ENCODE data around the gene PLP2. TPM values are rescaled to one million over a fixed set of nuclear protein-coding genes. Genes with fewer than 3 reads are reported as not detected.

PLP2 gene
- total and polyA plus RNA-seq, 2 of the 13 experiments (the other 11 are each of a cell fraction or from before 2014, with no cell fraction given), result 0.40 to 3.6 TPM

GRCh38 chrX:49209434-49210251 is 37.9 kb downstream of the PLP2 start:
- Histone ChIP-seq H3K9ac (ENCODE audit: insufficient read depth, low read depth, low read length) (no peak overlapping the region), H4K20me1 (ENCODE audit: insufficient read depth, low read length) (no peaks in the 10 kb centered on the region), H3K27ac (ENCODE audit: extremely low read length, insufficient read depth, low read length) (no peak overlapping the region), H3K4me3 (replicated peaks in 1 of 3; ENCODE audit: insufficient read depth in 1 of 3, low read depth in 2 of 3, low read length in 3 of 3) (no peak overlapping the region), H3K27me3 (ENCODE audit: control insufficient read depth in 1 of 2, insufficient read depth in 2 of 2, low read length in 2 of 2) (no peaks in the 10 kb centered on the region), H3K4me2 (ENCODE audit: low read depth, low read length) (no peak overlapping the region), H3K79me2 (ENCODE audit: insufficient read depth, low read length) (no peaks in the 10 kb centered on the region), H2AFZ (ENCODE audit: low read length) (no peak overlapping the region), H3K4me1 (ENCODE audit: insufficient read depth, low read length) (no peaks in the 10 kb centered on the region), H3K36me3 (replicated peaks in 1 of 2; ENCODE audit: control insufficient read depth in 1 of 2, insufficient read depth in 2 of 2, low read length in 2 of 2) (no peaks in the 10 kb centered on the region), H3K9me3 (ENCODE audit: low read length) (no peaks in the 10 kb centered on the region)
- FAIRE-seq (no peak), ATAC-seq (no peak), DNase-seq (ENCODE audit: low spot score) (no peak)
- WGBS (ENCODE audit: low lambda C conversion rate), result 7% methylated on average over 5 of the region's 28 CpGs
- BruUV-seq (replicated peaks), result no TSS peak
- intact Hi-C loops (cut with micrococcal nuclease; ENCODE audit: unreplicated experiment), result no loop called here
- no peak for TF ChIP-seq ZNF556 (CRISPR knock-in tag; IDR thresholded peaks at IDR 0.05; ENCODE audit: borderline replicate concordance)
- no peak for TF ChIP-seq FOXO4 (CRISPR knock-in tag; conservative IDR thresholded peaks at IDR 0.05)
- TF ChIP-seq ELF4 (CRISPR knock-in tag; IDR thresholded peaks at IDR 0.05; ENCODE audit: borderline replicate concordance), result no peak
- TF ChIP-seq ZMYM4 (CRISPR knock-in tag; IDR thresholded peaks at IDR 0.05), result no peak
- no peak for TF ChIP-seq SIN3B (IDR thresholded peaks at IDR 0.05; ENCODE audit: low read length)
- no peak for TF ChIP-seq AHR (CRISPR knock-in tag; IDR thresholded peaks at IDR 0.05)
- no peak for TF ChIP-seq ZNF772 (CRISPR knock-in tag; IDR thresholded peaks at IDR 0.05)
- no peak for TF ChIP-seq ZNF235 (CRISPR knock-in tag; IDR thresholded peaks at IDR 0.05; ENCODE audit: borderline replicate concordance)
- no peak for TF ChIP-seq RELA (CRISPR knock-in tag; IDR thresholded peaks at IDR 0.05)
- TF ChIP-seq ZNF574 (CRISPR knock-in tag; IDR thresholded peaks at IDR 0.05), result no peak
- in situ Hi-C loops (cut with HindIII; ENCODE audit: extremely low pct_ligation_motif_present, low pct_unique_long_range_greater_than_20kb), result no loop called here
- ChIA-PET CTCF (ENCODE audit: low intra/inter-chr PET ratio, low total read pairs) (no interaction called here), POLR2A (interaction anchor here (2.7 kb wide), 1 partner anchor 19 kb away, joined by 6 read pairs; no protein-coding TSS in a partner anchor)
